NB4 (cell line): Measurements from ENCODE around the gene PKDCC.

Source experiments
- MAX ChIP-seq: IDR thresholded peaks from 2 replicates; pipeline ENCODE4 v1.6.1; 2011; ENCODE audit warnings: low read depth, low read length
- POLR2A ChIP-seq: IDR thresholded peaks from 2 replicates; pipeline ENCODE4 v1.6.1; 2011; ENCODE audit warnings: mild to moderate bottlenecking; ENCODE audit not compliant: insufficient read length; ENCODE audit errors: extremely low read depth
- TF ChIP-seq, protein P1 (sequence below): IDR thresholded peaks from one replicate; pipeline ENCODE4 v1.5.1; 2012; ENCODE audit warnings: low read depth, low read length

GRCh38 chr2:42073739-42074503 lies 26.1 kb downstream of the PKDCC start:
- TF ChIP-seq, protein P1, sequence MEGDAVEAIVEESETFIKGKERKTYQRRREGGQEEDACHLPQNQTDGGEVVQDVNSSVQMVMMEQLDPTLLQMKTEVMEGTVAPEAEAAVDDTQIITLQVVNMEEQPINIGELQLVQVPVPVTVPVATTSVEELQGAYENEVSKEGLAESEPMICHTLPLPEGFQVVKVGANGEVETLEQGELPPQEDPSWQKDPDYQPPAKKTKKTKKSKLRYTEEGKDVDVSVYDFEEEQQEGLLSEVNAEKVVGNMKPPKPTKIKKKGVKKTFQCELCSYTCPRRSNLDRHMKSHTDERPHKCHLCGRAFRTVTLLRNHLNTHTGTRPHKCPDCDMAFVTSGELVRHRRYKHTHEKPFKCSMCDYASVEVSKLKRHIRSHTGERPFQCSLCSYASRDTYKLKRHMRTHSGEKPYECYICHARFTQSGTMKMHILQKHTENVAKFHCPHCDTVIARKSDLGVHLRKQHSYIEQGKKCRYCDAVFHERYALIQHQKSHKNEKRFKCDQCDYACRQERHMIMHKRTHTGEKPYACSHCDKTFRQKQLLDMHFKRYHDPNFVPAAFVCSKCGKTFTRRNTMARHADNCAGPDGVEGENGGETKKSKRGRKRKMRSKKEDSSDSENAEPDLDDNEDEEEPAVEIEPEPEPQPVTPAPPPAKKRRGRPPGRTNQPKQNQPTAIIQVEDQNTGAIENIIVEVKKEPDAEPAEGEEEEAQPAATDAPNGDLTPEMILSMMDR = no peak
- TF ChIP-seq MAX (no peak), POLR2A (no peak)
